Measurements from ENCODE around the gene ATG16L1. TPM values are rescaled to one million over a fixed set of nuclear protein-coding genes. Genes with fewer than 3 reads are reported as not detected.
"Not testable (repeated sequence)": the region's sequence is repeated elsewhere in the genome, so short reads cannot be mapped to it uniquely, and the experiment has no call there.

Gene ATG16L1
- total RNA-seq, 1 donor = 11.3 TPM

GRCh38 chr2:233326500-233326899 is 75.0 kb downstream of the ATG16L1 start:
- no peak for DNase-seq (ENCODE audit: low read depth in 2 of 3, low spot score in 2 of 3)

- no peak for DNase-seq (ENCODE audit: low read depth in 2 of 3, low spot score in 2 of 3)
These were observed 77.4 kb downstream of the ATG16L1 start for GRCh38 chr2:233328922-233329321.

- no peak for DNase-seq (ENCODE audit: low read depth in 2 of 3, low spot score in 2 of 3)
These were observed 78.1 kb downstream of the ATG16L1 start for GRCh38 chr2:233329489-233330135.

- DNase-seq (ENCODE audit: low read depth in 2 of 3, low spot score in 2 of 3) = peak; percentile 57 to 97 (median 94)
These were observed 80.1 kb downstream of the ATG16L1 start for GRCh38 chr2:233331536-233331935.

GRCh38 chr2:233332125-233332524 is 80.7 kb downstream of the ATG16L1 start:
- DNase-seq (ENCODE audit: low read depth in 2 of 3, low spot score in 2 of 3) = no peak

GRCh38 chr2:233334915-233335314 is 83.4 kb downstream of the ATG16L1 start:
- DNase-seq (ENCODE audit: low read depth in 2 of 3, low spot score in 2 of 3) = no peak

GRCh38 chr2:233336091-233336490 is 84.6 kb downstream of the ATG16L1 start:
- DNase-seq (ENCODE audit: low read depth in 2 of 3, low spot score in 2 of 3) = not testable (repeated sequence)

GRCh38 chr2:233336541-233336940 is 85.1 kb downstream of the ATG16L1 start:
- no peak for DNase-seq (ENCODE audit: low read depth in 2 of 3, low spot score in 2 of 3)

- no peak for DNase-seq (ENCODE audit: low read depth in 2 of 3, low spot score in 2 of 3)
These were observed 86.6 kb downstream of the ATG16L1 start for GRCh38 chr2:233338046-233338445.

GRCh38 chr2:233338812-233339368 is 87.4 kb downstream of the ATG16L1 start:
- DNase-seq (ENCODE audit: low read depth in 2 of 3, low spot score in 2 of 3) = no peak

- no peak for DNase-seq (ENCODE audit: low read depth in 2 of 3, low spot score in 2 of 3)
These were observed 88.0 kb downstream of the ATG16L1 start for GRCh38 chr2:233339427-233339826.

- no peak for DNase-seq (ENCODE audit: low read depth in 2 of 3, low spot score in 2 of 3)
These were observed 89.8 kb downstream of the ATG16L1 start for GRCh38 chr2:233341296-233341695.

- no peak for DNase-seq (ENCODE audit: low read depth in 2 of 3, low spot score in 2 of 3)
These were observed 90.8 kb downstream of the ATG16L1 start for GRCh38 chr2:233342301-233342700.

- no peak for DNase-seq (ENCODE audit: low read depth in 2 of 3, low spot score in 2 of 3)
These were observed 91.8 kb downstream of the ATG16L1 start for GRCh38 chr2:233343171-233343705.

Small RNAs within 50 kb of the gene (small RNA-seq; reads per million reads assigned to genes)
- not detected for gene RN7SL32P
- gene SCARNA5 = 132 reads per million, percentile 97 among the genes with 10 or more reads in this experiment
- gene SCARNA6 = 10.1 reads per million, percentile 92 among the genes with 10 or more reads in this experiment

Other genes starting within 250 kb of the ATG16L1 start
- not detected for gene NGEF, start 238.4 kb upstream of the ATG16L1 start, total RNA-seq
- gene NEU2, start 219.0 kb upstream of the ATG16L1 start, total RNA-seq = not detected
- 302 TPM for gene INPP5D, start 191.3 kb upstream of the ATG16L1 start, total RNA-seq
- under 0.01 TPM for gene SAG, start 56.1 kb downstream of the ATG16L1 start, total RNA-seq
- 25.9 TPM for gene DGKD, start 102.8 kb downstream of the ATG16L1 start, total RNA-seq

All from hematopoietic multipotent progenitor cell (in vitro differentiated cells).